HG03108 (cell line): ENCODE results near the gene PHLPP1.
"Not testable (repeated sequence)": the region's sequence is repeated elsewhere in the genome, so short reads cannot be mapped to it uniquely, and the experiment has no call there.

Experiments used
- ATAC-seq: cut with Tn5 transposase; IDR thresholded peaks from one replicate; pipeline ENCODE4 v1.9.1; 2021; ENCODE audit warnings: moderate library complexity; ENCODE audit not compliant: unreplicated experiment

PHLPP1 gene

DNA sequence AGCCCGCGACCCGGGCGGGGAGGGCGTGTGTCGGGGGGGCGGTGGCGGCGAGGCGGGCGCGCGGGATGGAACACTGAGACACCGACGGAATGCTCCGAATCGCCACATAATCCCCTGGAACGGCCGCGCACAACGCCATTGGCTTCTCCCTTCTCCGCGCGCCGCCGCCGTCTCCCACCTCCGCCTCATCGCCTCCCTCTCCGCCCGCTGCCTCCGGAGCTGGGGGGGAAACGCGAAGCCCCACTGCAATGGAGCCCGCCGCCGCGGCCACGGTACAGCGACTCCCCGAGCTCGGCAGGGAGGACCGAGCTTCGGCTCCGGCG lies at the start of gene PHLPP1:
Gene PHLPP1, plus strand, starts transcription at position 106 of the 323 bp plus-strand sequence. Its CDS starts 143 bp downstream, at position 249.
- no peak for ATAC-seq

- no peak for ATAC-seq
Observed at GRCh38 chr18:62669225-62669624, 46.1 kb upstream of the PHLPP1 start.

GRCh38 chr18:62670573-62670972 lies 44.8 kb upstream of the PHLPP1 start:
- no peak for ATAC-seq

- no peak for ATAC-seq
Observed at GRCh38 chr18:62672600-62672999, 42.7 kb upstream of the PHLPP1 start.

DNA sequence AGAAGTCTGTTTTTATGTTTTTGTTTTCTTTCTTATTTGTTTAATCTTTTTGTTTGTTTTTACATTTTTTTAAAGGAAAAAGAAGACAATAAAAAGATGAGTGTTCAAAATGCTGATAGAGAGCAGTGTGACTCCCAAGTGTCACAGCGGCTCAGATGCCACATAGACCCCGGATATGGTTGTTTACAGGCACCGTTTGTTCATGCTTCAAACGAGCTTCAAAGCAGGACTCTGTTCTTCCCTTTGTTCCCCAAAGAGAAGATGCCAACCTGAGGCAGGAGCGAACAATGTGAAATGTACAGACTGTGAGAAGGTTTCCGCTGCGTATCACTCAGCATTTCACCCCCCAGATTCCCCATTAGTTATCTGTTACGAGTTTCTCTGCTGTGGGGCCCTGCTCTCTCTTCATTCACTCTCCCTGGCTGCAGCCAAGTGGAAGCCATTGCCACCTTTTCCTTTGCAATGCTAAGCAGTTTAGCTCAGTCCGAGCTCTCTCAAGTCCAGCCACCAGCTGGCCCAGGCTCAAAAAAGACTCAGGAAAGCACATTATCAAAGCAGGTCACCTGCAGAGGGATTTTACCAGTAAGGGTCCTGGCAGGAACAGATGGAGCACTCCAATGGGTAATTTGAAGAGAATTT lies 36.4 kb upstream of the PHLPP1 start:
- no peak for ATAC-seq

DNA sequence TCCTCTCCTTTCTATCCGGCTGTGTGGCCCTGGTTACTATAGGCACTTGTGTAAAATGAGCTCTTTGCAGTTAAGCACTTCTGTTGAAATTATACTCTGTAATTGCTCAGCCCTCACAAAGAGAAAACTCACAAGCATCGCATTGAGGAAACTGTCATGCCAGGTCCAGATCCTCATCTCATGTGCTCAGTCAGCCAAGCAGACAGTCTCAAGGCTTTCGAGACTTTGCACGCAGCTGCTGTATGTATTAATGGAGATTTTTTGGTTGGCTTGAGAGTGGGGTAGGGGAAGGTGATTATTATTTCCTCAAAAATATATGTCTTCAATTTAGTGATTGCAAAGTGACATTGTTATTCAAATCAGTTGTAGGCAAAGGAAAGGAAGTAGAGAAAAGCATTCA lies 33.0 kb upstream of the PHLPP1 start:
- ATAC-seq: no peak

DNA sequence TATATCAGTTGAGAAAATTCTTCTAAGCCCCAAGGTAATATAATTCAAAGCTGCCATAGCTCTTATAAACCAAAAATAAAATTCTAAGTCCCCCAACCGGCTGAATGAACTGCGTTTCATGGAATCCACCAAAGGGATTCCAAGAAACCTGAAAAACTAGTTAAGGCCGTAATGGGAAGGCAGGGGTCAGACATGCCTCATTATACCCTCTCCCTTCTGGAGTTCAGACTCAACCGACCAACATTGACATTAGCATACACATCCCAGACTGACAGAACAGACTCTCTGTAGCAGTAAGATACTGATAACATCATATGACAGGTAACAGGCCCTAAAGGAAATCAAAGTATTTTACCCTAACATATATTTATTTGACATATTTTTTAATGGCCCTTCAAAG lies 31.4 kb upstream of the PHLPP1 start:
- ATAC-seq: no peak

DNA sequence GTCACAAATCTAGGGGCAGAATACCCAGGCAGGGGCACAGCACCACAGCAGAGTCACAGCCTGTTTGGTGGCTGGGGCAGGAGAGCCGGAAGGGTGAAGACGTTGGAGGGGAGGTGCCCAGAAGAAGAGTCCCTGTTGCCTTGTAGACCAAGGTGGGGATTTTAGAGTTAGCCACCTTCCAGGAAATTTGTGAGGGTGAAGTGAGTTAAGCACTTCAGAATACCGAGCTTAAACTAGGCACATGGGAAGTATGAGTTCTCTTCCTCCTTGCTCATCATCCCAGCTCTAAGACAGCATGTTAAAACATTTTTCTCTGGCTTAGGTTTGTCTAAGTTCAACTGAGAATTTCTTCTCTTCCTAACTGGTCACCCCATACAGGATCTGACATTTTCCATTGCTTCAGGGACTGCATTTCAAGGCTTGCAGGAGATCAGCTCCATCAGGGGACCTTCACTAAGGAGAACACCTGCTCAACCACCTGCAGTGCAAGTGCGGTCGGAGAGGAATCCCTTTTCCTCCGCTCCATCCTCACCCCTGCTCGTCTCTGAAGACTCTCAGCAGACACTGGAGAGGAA lies 26.5 kb upstream of the PHLPP1 start:
- no peak for ATAC-seq

- ATAC-seq: no peak
Observed at GRCh38 chr18:62690236-62690815, 25.0 kb upstream of the PHLPP1 start.

DNA sequence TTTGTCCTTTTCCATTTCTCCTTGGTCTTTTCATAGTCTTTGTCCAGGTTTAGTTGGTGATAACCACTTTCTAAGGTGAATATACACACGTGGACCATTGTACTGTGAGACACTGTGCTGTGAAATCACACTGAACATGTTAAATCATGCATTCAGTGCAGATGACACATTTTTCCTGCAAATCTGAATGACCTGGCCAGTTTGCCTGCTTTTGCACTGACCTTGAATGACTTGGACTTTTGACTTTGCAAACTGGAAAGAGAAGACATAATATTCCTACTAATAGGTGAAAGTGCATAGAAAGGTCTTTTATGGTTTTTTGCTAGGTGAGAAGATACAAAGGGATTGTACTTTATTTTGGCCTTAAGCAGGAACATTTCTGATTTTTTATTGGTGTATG lies 21.7 kb upstream of the PHLPP1 start:
- no peak for ATAC-seq

GRCh38 chr18:62697636-62698035 lies 17.7 kb upstream of the PHLPP1 start:
- ATAC-seq: no peak

- no peak for ATAC-seq
Observed at GRCh38 chr18:62702259-62702658, 13.1 kb upstream of the PHLPP1 start.

- ATAC-seq: not testable (repeated sequence)
Observed at GRCh38 chr18:62706879-62707278, 8.5 kb upstream of the PHLPP1 start.

DNA sequence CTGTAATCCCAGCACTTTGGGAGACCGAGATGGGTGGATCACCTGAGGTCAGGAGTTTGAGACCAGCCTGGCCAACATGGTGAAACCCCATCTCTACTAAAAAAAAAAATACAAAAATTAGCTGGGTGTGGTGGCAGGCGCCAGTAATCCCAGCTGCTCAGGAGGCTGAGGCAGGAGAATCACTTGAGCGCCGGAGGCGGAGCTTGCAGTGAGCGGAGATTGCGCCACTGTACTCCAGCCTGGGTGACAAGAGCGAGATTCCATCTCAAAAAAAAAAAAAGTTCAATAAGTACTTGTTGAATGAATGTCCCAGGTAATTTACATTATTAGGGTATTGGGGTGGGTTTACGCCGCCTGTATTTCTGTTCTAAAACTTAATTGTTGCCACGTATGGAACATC lies 5.4 kb upstream of the PHLPP1 start:
- ATAC-seq: not testable (repeated sequence)

DNA sequence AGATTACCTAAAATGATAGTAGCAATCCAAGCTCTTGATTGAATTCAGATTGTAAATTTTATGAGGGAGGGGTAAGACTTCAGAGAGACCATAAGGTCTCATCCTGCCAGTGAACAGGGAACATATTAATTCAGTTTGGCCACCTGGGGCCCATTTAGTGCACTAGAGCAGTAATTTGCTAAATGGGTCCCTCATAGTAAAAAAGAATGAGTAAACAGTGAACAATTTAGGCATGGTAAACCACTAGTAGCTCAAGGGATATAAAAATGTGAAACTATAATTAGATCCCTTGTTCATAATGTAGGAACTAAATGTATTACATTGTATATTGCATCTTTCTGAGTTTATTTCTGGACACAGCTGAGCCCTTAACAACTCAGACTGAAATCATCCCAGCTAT lies 4.9 kb upstream of the PHLPP1 start:
- ATAC-seq: no peak

DNA sequence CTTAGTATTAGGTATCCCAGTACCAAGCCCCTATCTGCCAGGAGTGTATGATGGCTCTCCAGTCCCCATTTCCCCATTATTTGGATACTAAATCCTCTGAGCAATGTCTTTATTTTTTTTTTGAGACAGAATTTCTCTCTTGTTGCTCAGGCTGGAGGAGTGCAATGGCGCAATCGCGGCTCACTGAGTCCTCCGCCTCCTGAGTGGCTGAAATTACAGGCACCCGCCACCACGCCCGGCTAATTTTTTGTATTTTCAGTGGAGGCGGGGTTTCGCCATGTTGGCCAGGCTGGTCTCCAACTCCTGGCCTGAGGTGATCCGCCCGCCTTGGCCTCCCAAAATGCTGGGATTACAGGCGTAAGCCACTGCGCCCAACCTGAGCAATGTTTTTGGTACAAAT lies 3.6 kb upstream of the PHLPP1 start:
- ATAC-seq: no peak

- ATAC-seq: no peak
Observed at GRCh38 chr18:62713651-62714247, 1.6 kb upstream of the PHLPP1 start.

DNA sequence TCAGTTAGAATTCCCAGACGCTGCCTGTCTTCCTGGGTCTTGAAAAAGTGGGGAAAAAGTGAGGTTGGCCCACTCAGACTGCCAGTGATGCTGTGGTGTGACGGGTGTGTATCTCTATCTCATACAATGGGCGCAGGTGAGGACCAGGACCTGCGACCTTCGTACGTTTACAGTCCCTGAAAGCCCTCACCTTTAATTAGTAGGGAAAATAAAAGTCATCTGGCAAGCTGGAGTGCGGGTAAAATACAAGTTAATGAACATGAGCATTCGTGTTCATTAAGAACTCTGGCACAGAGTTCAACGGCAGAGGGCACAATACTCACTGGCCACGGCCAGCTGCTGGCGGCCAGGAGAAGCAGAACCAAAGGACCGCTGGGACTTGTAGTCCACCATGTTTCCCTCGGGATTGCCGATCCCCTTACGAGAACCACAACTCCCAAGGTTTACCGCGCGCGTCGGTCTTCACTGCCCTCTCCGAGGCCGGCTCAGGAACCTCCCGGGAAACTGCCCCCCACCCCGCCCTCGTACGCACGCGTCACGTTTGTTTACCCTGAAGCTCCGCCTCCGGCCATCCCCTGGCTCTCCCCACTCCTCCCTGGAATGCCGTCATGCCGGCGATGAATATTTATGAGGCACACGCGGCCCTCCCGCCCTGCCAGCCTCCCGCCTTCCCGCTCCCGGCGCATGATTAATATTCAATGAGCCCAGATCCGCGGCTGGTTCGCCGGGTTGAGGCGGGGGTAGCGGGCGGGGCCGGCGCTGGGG lies 488 bp upstream of the PHLPP1 start:
- ATAC-seq: peak; percentile 72

GRCh38 chr18:62715759-62716615 lies 646 bp downstream of the PHLPP1 start:
- ATAC-seq: peak; percentile 19

DNA sequence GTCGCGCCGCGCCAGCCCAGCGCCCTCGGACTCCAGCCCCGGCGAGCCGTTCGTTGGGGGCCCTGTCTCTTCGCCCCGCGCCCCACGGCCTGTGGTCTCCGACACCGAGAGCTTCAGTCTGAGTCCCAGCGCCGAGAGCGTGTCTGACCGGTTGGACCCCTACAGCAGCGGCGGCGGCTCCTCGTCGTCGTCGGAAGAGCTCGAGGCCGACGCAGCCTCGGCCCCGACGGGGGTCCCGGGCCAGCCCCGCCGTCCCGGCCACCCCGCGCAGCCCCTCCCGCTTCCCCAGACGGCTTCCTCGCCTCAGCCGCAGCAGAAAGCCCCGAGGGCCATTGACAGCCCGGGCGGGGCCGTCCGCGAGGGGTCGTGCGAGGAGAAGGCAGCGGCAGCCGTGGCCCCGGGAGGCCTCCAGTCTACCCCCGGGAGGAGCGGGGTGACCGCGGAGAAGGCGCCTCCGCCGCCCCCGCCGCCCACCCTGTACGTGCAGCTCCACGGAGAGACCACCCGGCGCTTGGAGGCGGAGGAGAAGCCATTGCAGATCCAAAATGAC lies 1.4 kb downstream of the PHLPP1 start:
- no peak for ATAC-seq
